KOPT-K1 (cell line): Measurements from ENCODE around the gene ADORA2A.

Experiments
- H3K27ac ChIP-seq: fragments of 200-600 bp; sonication (generic); 2 replicates; pipeline ENCODE4 v1.5.1; 2016; ENCODE audit warnings: antibody characterized with exemption, mild to moderate bottlenecking, low read depth, low read length; ENCODE audit not compliant: poor library complexity, severe bottlenecking
- H3K36me3 ChIP-seq: fragments of 200-600 bp; sonication (generic); 2 replicates; pipeline ENCODE4 v1.5.1; 2017; ENCODE audit warnings: antibody characterized with exemption, mild to moderate bottlenecking, low read length, moderate library complexity; ENCODE audit not compliant: insufficient read depth
- H3K9me3 ChIP-seq: fragments of 200-600 bp; sonication (generic); 2 replicates; pipeline ENCODE4 v1.5.1; 2017; ENCODE audit warnings: antibody characterized with exemption, low read length, mild to moderate bottlenecking; ENCODE audit not compliant: insufficient read depth, poor library complexity, severe bottlenecking

Gene ADORA2A

GRCh38 chr22:24410110-24410856, 17.1 kb upstream of the ADORA2A start:
- H3K27ac ChIP-seq, result no peak overlapping the region

DNA sequence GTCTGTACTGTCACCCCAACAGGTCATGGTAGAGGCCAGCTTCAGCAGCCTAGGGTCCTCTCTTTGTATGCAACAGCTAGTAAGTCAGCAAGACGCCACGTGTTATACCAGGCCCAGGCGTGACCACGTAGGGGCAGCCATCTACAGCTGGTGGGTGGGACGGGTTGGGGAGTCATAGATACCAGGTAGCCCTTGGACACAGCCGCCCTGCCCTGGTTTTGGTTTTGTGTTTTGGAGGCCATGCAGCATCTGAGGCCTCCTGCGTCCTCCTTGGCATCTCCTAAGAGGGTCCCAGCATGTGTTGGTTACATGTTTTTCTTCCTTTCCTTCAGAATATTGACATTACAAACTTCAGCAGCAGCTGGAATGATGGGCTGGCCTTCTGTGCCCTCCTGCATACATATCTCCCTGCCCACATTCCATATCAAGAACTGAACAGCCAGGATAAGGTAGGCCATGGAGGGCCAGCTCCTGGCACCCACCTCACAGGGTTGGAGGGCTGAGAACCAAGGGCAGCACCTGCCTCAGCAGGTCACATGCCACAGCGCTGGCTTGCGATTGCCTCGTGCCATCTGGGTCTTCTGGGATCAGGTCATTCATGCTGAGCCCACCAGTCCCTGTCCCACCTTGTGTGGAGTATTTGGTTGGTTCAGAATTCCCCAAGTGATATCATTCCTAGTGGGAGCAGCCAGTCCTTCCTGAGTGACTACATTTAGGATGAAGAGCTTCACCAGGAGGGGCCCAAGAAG, 16.0 kb upstream of the ADORA2A start:
- Histone ChIP-seq H3K9me3 (no peaks in the 10 kb centered on the region), H3K27ac (no peak overlapping the region), H3K36me3 (peaks cover 79% of the 10 kb centered on the region)

More at GRCh38 chr22:24410110-24410856, 17.1 kb upstream of the ADORA2A start:
- Histone ChIP-seq H3K9me3 (no peaks in the 10 kb centered on the region), H3K36me3 (peaks cover 79% of the 10 kb centered on the region)

DNA sequence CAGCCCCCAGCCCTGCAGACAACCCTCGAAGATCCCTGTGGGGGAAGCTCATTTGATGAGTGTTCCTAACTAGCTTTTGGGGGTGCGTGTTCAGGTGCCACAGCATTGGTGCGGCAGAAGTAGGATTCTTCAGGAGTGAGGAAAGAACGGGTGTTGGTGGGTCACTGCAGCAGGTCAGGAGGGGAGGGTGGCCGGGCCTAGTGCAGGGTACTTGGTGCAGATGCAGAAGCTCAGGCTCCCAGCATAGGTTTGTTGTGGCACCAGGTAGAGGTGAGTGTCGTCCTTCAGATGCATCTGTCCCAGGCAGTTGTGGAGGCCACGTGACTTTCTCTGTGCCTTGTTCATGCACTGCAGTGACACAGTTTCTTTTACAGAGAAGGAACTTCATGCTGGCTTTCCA, 15.1 kb upstream of the ADORA2A start:
- no peak overlapping the region for H3K27ac ChIP-seq
- peaks cover 77% of the 10 kb centered on the region for H3K36me3 ChIP-seq
- H3K9me3 ChIP-seq, result no peaks in the 10 kb centered on the region

DNA sequence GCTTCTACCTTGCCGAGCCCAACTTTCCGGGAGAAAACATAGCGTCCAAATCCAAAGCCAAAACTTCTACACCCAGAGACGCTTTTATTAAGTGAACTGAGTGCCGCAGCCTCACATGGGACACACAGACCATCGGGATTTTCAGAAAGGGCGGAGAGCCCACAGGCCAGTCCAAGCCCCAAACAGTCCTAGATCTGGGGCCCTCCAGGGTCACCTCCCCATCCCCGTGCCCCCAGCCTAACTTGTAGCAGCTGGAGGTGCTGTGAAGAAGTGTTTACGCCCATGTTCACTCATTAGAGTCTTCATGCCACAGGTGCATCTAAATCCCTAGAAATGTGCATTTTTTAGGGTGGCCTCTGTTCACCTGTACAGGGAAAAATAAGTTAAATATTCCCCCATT, 14.1 kb upstream of the ADORA2A start:
- Histone ChIP-seq H3K27ac (no peak overlapping the region), H3K9me3 (no peaks in the 10 kb centered on the region), H3K36me3 (peaks cover 76% of the 10 kb centered on the region)

DNA sequence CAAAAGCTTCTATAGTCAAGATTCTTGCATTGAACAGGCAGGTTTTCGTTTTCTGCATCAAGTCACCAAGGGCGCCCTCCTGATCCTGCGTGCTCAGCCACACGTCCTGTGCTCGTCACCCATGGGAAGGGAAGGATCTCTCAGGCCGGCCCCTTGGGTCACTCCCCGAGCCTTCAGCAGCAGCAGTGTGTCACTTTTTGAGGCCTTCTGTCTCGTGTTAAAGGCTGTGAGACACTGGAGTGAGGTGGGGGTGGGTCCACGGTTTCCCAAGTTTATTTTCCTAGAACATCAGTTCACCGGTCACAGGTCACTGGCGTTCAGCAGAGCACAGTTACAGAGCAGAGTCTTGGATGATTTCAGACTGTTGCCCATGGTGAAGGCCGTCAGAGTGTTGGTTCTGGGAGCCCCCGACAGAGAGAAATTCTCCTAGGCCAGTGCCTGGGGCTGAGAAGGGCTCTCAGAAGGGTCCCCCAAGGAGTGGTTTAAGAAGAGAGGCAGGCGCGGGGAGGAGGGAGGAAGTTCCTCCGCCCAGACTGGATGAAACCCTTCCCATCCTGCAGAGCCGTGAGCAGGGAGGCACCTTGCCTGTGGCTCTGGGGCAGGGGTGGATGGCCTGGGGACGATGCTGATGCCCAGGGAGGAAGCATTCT, 13.5 kb upstream of the ADORA2A start:
- Histone ChIP-seq H3K27ac (no peak overlapping the region), H3K9me3 (no peaks in the 10 kb centered on the region), H3K36me3 (peaks cover 71% of the 10 kb centered on the region)

- H3K27ac ChIP-seq, result no peak overlapping the region
- no peaks in the 10 kb centered on the region for H3K9me3 ChIP-seq
- peaks cover 71% of the 10 kb centered on the region for H3K36me3 ChIP-seq
These were observed 12.9 kb upstream of the ADORA2A start for GRCh38 chr22:24414523-24414922.

GRCh38 chr22:24414984-24415945, 12.1 kb upstream of the ADORA2A start:
- no peaks in the 10 kb centered on the region for H3K9me3 ChIP-seq
- no peak overlapping the region for H3K27ac ChIP-seq
- H3K36me3 ChIP-seq, result peaks cover 71% of the 10 kb centered on the region

- H3K27ac ChIP-seq, result no peak overlapping the region
- H3K36me3 ChIP-seq, result peaks cover 68% of the 10 kb centered on the region
- no peaks in the 10 kb centered on the region for H3K9me3 ChIP-seq
These were observed 11.3 kb upstream of the ADORA2A start for GRCh38 chr22:24416095-24416494.

DNA sequence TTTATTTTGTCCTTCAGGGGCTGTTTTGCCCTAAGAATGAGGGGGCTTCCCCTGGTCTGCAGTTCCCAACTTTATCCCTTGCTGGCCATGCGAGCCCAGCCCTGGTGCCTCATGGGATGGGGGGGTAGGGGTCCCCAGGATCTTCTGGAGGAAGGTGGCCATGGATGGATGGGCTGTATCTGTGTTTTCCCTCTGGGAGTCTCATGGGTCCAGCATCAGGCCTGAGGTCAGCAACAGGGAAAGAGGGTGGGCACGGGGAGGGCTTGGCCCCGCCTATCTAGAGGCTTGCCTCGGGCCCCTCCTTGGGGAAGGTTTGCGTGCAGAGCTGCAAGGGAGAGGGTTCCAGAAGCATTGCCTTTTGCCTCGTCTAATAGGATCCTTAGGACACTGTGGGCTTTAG, 10.8 kb upstream of the ADORA2A start:
- Histone ChIP-seq H3K9me3 (no peaks in the 10 kb centered on the region), H3K36me3 (peaks cover 63% of the 10 kb centered on the region), H3K27ac (no peak overlapping the region)

DNA sequence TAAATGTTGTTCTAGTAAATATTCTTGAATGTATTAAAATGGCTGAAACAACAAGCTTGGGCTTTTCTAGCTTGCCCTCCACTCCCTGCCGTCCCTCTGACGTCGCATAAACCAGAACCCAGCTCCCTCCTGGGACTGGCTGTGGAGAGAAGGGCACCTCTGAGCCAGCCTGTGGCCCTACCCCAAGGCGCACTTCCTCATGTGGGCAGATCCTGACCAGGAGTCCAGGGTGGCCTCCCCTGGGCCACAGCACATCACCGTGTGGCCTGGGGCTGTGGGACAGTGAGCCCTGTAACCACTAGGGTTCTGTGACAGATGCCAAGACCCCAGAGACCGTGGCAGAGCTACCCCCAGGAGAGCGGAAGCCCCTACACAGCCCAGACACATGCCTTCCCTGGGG, 10.2 kb upstream of the ADORA2A start:
- no peaks in the 10 kb centered on the region for H3K9me3 ChIP-seq
- H3K36me3 ChIP-seq, result peaks cover 57% of the 10 kb centered on the region
- no peak overlapping the region for H3K27ac ChIP-seq

GRCh38 chr22:24417901-24418641, 9.3 kb upstream of the ADORA2A start:
- no peak overlapping the region for H3K27ac ChIP-seq

DNA sequence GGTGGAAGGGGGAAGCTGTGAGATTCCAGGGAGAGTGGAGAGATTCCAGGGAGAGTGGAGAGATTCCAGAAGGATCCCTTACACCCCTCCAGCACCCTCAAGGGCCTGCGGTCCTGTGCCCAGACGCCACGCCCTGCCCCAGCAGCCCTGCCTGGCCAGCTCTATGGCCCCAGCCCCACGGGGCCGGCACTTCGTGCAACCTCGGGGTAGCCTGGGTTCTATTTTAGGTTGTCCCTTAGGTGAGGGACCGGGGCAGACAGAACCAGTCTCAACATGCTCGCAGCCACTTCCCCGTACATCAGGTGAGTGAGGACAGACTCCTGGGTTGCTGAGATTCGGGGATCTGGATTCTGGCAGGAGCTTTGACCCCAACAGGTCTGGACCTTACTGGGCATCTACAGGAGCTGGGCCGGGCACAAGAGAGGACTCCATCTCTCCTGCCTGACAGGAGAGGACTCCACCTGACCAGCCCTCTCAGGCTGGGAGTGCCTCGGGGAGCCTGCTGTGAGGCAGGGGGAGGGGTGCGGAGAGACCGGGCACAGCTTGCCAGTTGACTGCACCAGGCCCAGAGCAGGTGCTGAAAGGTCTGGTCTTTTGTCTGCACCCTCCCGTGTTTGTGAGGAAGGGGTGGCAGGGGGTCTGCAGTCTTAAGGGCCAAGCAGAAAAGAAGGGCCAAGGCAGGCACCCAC, 8.5 kb upstream of the ADORA2A start:
- Histone ChIP-seq H3K9me3 (no peaks in the 10 kb centered on the region), H3K36me3 (peaks cover 40% of the 10 kb centered on the region), H3K27ac (no peak overlapping the region)

More at GRCh38 chr22:24417901-24418641, 9.3 kb upstream of the ADORA2A start:
- H3K9me3 ChIP-seq, result no peaks in the 10 kb centered on the region
- peaks cover 49% of the 10 kb centered on the region for H3K36me3 ChIP-seq

DNA sequence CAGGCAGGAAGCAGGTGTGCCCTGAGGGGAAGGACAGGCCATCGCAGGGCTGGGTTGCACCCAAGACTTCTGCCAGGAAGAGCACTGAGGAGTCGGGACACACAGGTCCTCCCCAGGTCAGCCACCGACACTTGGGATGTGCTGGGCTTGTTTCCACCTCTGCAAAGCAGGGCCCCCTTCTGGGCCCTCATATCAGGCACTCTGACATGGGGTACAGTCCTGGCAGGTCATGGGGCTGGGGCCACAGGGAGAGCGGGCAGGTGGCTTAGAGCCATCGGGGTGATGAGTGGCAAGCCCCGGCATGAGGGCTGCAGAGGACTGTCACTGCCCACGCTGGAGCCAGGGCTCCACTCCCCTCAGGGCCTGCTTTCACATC, 7.9 kb upstream of the ADORA2A start:
- no peaks in the 10 kb centered on the region for H3K9me3 ChIP-seq
- no peak overlapping the region for H3K27ac ChIP-seq
- peaks cover 35% of the 10 kb centered on the region for H3K36me3 ChIP-seq
